Measurements from ENCODE around the gene RXRA. TPM values are rescaled to one million over a fixed set of nuclear protein-coding genes. Genes with fewer than 3 reads are reported as not detected.

Gene RXRA
- total and polyA plus RNA-seq, 12 donors: 5.5 to 114 (median 71.3) TPM

DNA sequence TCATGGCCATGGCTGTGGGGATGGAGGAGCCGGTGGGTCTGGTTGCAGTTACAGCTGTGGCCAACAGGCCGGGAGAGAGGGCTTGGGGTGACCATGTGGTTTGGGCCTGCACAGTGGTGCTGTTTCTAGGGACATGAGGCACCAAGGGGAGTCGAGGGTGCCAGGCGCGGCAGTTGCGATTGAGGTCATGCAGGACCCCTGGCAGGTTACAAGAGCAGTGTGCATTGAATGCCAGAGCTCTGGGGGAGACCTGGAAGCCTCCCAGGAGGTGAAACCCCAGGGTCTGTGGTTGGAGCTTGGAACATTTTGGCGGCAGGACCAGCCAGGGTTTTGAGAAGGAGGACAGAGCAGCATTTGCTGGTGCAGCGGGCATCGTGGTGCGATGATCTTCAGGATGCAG, 21.7 kb downstream of the RXRA start:
- Histone ChIP-seq H3K27me3 (no peaks in the 10 kb centered on the region), H3K36me3 (replicated peaks in 1 of 2) (no peaks in the 10 kb centered on the region), H3K9me3 (replicated peaks in 1 of 3) (no peaks in the 10 kb centered on the region), H3K4me1 (replicated peaks in 1 of 2) (peaks cover 46 to 97% of the 10 kb centered on the region in 2 donors), H3K4me3 (no peak overlapping the region), H3K27ac (peak overlapping the region in 1 of 5 donors; percentile 85)
- TF ChIP-seq, protein P1, sequence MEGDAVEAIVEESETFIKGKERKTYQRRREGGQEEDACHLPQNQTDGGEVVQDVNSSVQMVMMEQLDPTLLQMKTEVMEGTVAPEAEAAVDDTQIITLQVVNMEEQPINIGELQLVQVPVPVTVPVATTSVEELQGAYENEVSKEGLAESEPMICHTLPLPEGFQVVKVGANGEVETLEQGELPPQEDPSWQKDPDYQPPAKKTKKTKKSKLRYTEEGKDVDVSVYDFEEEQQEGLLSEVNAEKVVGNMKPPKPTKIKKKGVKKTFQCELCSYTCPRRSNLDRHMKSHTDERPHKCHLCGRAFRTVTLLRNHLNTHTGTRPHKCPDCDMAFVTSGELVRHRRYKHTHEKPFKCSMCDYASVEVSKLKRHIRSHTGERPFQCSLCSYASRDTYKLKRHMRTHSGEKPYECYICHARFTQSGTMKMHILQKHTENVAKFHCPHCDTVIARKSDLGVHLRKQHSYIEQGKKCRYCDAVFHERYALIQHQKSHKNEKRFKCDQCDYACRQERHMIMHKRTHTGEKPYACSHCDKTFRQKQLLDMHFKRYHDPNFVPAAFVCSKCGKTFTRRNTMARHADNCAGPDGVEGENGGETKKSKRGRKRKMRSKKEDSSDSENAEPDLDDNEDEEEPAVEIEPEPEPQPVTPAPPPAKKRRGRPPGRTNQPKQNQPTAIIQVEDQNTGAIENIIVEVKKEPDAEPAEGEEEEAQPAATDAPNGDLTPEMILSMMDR (IDR thresholded peaks at IDR 0.05): no peak
- TF ChIP-seq POLR2A (IDR thresholded peaks at IDR 0.05): no peak
- 88 to 95% (median 93%) methylated on average over 9 to 10 of the region's 10 CpGs for WGBS, 4 donors
- no peak for DNase-seq
- intact Hi-C loops (cut with DNase I): no loop called here

GRCh38 chr9:134348404-134349155, 22.3 kb downstream of the RXRA start:
- Histone ChIP-seq H3K36me3 (replicated peaks in 1 of 2) (no peaks in the 10 kb centered on the region), H3K4me1 (replicated peaks in 1 of 2) (peaks cover 41 to 97% of the 10 kb centered on the region in 2 donors), H3K27ac (peak overlapping the region in 2 of 5 donors; percentile 41 to 85), H3K27me3 (no peaks in the 10 kb centered on the region), H3K9me3 (replicated peaks in 1 of 3) (no peaks in the 10 kb centered on the region), H3K4me3 (no peak overlapping the region)
- TF ChIP-seq, protein P1 (IDR thresholded peaks at IDR 0.05): no peak
- no peak for TF ChIP-seq POLR2A (IDR thresholded peaks at IDR 0.05)
- DNase-seq: no peak
- WGBS, 4 donors: 62 to 77% (median 74%) methylated on average over 7 to 30 of the region's 30 CpGs
- intact Hi-C loops (cut with DNase I): no loop called here

- intact Hi-C loops (cut with DNase I): no loop called here
Measured at GRCh38 chr9:134349936-134350335, 23.7 kb downstream of the RXRA start.

GRCh38 chr9:134350416-134350994, 24.2 kb downstream of the RXRA start:
- H3K27ac ChIP-seq: peak overlapping the region in 2 of 5 donors; percentile 54 to 71
- H3K4me1 ChIP-seq (replicated peaks in 1 of 2): peaks cover 24 to 90% of the 10 kb centered on the region in 2 donors
- H3K27me3 ChIP-seq: no peaks in the 10 kb centered on the region
- DNase-seq: no peak
- H3K9me3 ChIP-seq (replicated peaks in 1 of 3): no peaks in the 10 kb centered on the region
- 72 to 90% (median 77%) methylated on average over 4 to 20 of the region's 20 CpGs for WGBS, 4 donors
- no peak for TF ChIP-seq POLR2A (IDR thresholded peaks at IDR 0.05)
- TF ChIP-seq, protein P1 (IDR thresholded peaks at IDR 0.05): no peak
- intact Hi-C loops (cut with DNase I): no loop called here
- H3K4me3 ChIP-seq: no peak overlapping the region
- H3K36me3 ChIP-seq (replicated peaks in 1 of 2): no peaks in the 10 kb centered on the region

More at GRCh38 chr9:134349936-134350335, 23.7 kb downstream of the RXRA start:
- H3K27me3 ChIP-seq: no peaks in the 10 kb centered on the region
- no peak for TF ChIP-seq POLR2A (IDR thresholded peaks at IDR 0.05)
- TF ChIP-seq, protein P1 (IDR thresholded peaks at IDR 0.05): no peak
- no peak overlapping the region for H3K4me3 ChIP-seq
- no peaks in the 10 kb centered on the region for H3K36me3 ChIP-seq (replicated peaks in 1 of 2)
- peak overlapping the region in 3 of 5 donors; percentile 16 to 71 (median 54) for H3K27ac ChIP-seq
- DNase-seq: no peak
- peaks cover 29 to 94% of the 10 kb centered on the region in 2 donors for H3K4me1 ChIP-seq (replicated peaks in 1 of 2)
- 69 to 81% (median 78%) methylated on average over 7 to 9 of the region's 9 CpGs for WGBS, 4 donors
- no peaks in the 10 kb centered on the region for H3K9me3 ChIP-seq (replicated peaks in 1 of 3)

All from adrenal gland (tissue), 12 donors.